WTC11 (cell line): ENCODE measurements around the gene PTGES2. TPM values are rescaled to one million over a fixed set of nuclear protein-coding genes. Genes with fewer than 3 reads are reported as not detected.
A peak's percentile ranks its signal among the peaks of the same experiment; 100 is the strongest.

Experiments used
- ATAC-seq: fragments of 200-7000 bp; cut with Tn5 transposase; 2 replicates; pipeline ENCODE4 v1.10.0; 2021; ENCODE audit warnings: mild to moderate bottlenecking, moderate library complexity
- CTCF ChIA-PET: fragments of 300-600 bp; sonication (Branson Sonifier 250); formaldehyde crosslinking; loops from one replicate; lab custom pipeline; 2021; ENCODE audit warnings: antibody characterized with exemption; lab: Charles Lee
- POLR2A ChIA-PET: fragments of 350-600 bp; sonication (Branson Sonifier 250); formaldehyde crosslinking; loops from one replicate; lab custom pipeline; 2021; ENCODE audit warnings: antibody characterized with exemption; lab: Charles Lee
- DNase-seq: peaks from one replicate; pipeline ENCODE4 v3.0.0; 2021; ENCODE audit warnings: low spot score
- H3K27ac Mint-ChIP-seq: 2 replicates; pipeline ENCODE4 v1.8.0; 2021; ENCODE audit warnings: mixed read lengths
- H3K27me3 Mint-ChIP-seq: 2 replicates; pipeline ENCODE4 v1.8.0; 2021; ENCODE audit warnings: low read depth, mild to moderate bottlenecking, moderate library complexity, mixed read lengths
- H3K36me3 Mint-ChIP-seq: 2 replicates; pipeline ENCODE4 v1.8.0; 2021; ENCODE audit warnings: mixed read lengths
- H3K4me1 Mint-ChIP-seq: 2 replicates; pipeline ENCODE4 v1.8.0; 2022; ENCODE audit warnings: mixed read lengths
- H3K4me3 Mint-ChIP-seq: 2 replicates; pipeline ENCODE4 v1.8.0; 2021; ENCODE audit warnings: mild to moderate bottlenecking, moderate library complexity, mixed read lengths
- H3K9me3 Mint-ChIP-seq: 2 replicates; pipeline ENCODE4 v1.8.0; 2021; ENCODE audit warnings: mixed read lengths
- ATF1 ChIP-seq: sonication (generic); formaldehyde crosslinking; IDR thresholded peaks from 2 replicates; pipeline ENCODE4 v1.8.1; 2023; ENCODE audit warnings: mild to moderate bottlenecking, moderate library complexity, missing genetic modification reagents
- CREB1 ChIP-seq: sonication (generic); formaldehyde crosslinking; IDR thresholded peaks from 2 replicates; pipeline ENCODE4 v1.8.0; 2023; ENCODE audit warnings: mild to moderate bottlenecking, missing genetic modification reagents
- CREM ChIP-seq: sonication (generic); formaldehyde crosslinking; IDR thresholded peaks from 2 replicates; pipeline ENCODE4 v1.8.1; 2022; ENCODE audit warnings: mild to moderate bottlenecking, missing genetic modification reagents, moderate library complexity
- EMX1 ChIP-seq: fragments of 250-450 bp; sonication (Bioruptor Pico); IDR thresholded peaks from 2 replicates; pipeline ENCODE4 v1.8.0; 2021; ENCODE audit warnings: mild to moderate bottlenecking
- ETV6 ChIP-seq: sonication (generic); formaldehyde crosslinking; IDR thresholded peaks from 2 replicates; pipeline ENCODE4 v1.8.1; 2022; ENCODE audit warnings: mild to moderate bottlenecking, missing genetic modification reagents
- FOXJ3 ChIP-seq: sonication (generic); formaldehyde crosslinking; IDR thresholded peaks from 2 replicates; pipeline ENCODE4 v1.9.0; 2021; ENCODE audit warnings: missing genetic modification reagents, mild to moderate bottlenecking, borderline replicate concordance
- JUN ChIP-seq: sonication (generic); formaldehyde crosslinking; IDR thresholded peaks from 2 replicates; pipeline ENCODE4 v1.8.0; 2023; ENCODE audit warnings: mild to moderate bottlenecking, missing genetic modification reagents
- MXD4 ChIP-seq: fragments of 250-450 bp; sonication (Bioruptor Pico); IDR thresholded peaks from 2 replicates; pipeline ENCODE4 v1.8.0; 2021; ENCODE audit warnings: mild to moderate bottlenecking, moderate library complexity, borderline replicate concordance
- SMAD4 ChIP-seq: sonication (generic); formaldehyde crosslinking; IDR thresholded peaks from 2 replicates; pipeline ENCODE4 v1.8.0; 2022; ENCODE audit warnings: mild to moderate bottlenecking, missing genetic modification reagents
- TP53 ChIP-seq: sonication (generic); formaldehyde crosslinking; IDR thresholded peaks from 2 replicates; pipeline ENCODE4 v1.8.1; 2023; ENCODE audit warnings: mild to moderate bottlenecking, missing genetic modification reagents
- ZNF121 ChIP-seq: sonication (generic); formaldehyde crosslinking; IDR thresholded peaks from 2 replicates; pipeline ENCODE4 v1.8.0; 2023; ENCODE audit warnings: missing genetic modification reagents
- ZNF232 ChIP-seq: sonication (generic); formaldehyde crosslinking; IDR thresholded peaks from 2 replicates; pipeline ENCODE4 v1.8.0; 2022; ENCODE audit warnings: mild to moderate bottlenecking, missing genetic modification reagents
- ZNF317 ChIP-seq: sonication (generic); formaldehyde crosslinking; IDR thresholded peaks from 2 replicates; pipeline ENCODE4 v1.8.1; 2023; ENCODE audit warnings: low read depth, mild to moderate bottlenecking, moderate library complexity, missing genetic modification reagents, borderline replicate concordance
- ZNF416 ChIP-seq: fragments of 250-450 bp; sonication (Bioruptor Pico); IDR thresholded peaks from 2 replicates; pipeline ENCODE4 v1.9.0; 2021; ENCODE audit warnings: mild to moderate bottlenecking, inconsistent platforms
- total RNA-seq: library from RNA; stranded (reverse); gene quantifications from 3 replicates; pipeline ENCODE4 v1.2.3, GENCODE V29; 2021
- TF ChIP-seq, protein P1 (sequence below): sonication (generic); formaldehyde crosslinking; IDR thresholded peaks from 2 replicates; pipeline ENCODE4 v1.8.1; 2022; ENCODE audit warnings: mild to moderate bottlenecking, missing genetic modification reagents, moderate library complexity, borderline replicate concordance
- TF ChIP-seq, protein P2 (sequence below): sonication (generic); formaldehyde crosslinking; IDR thresholded peaks from 2 replicates; pipeline ENCODE4 v1.8.0; 2022; ENCODE audit warnings: mild to moderate bottlenecking, missing genetic modification reagents
- TF ChIP-seq, protein P3 (sequence below): sonication (generic); formaldehyde crosslinking; IDR thresholded peaks from 2 replicates; pipeline ENCODE4 v1.8.1; 2023; ENCODE audit warnings: mild to moderate bottlenecking, missing genetic modification reagents, moderate library complexity
- TF ChIP-seq, protein P4 (sequence below): sonication (generic); formaldehyde crosslinking; IDR thresholded peaks from 2 replicates; pipeline ENCODE4 v1.8.1; 2023; ENCODE audit warnings: mild to moderate bottlenecking, missing genetic modification reagents
- TF ChIP-seq, protein P5 (sequence below): sonication (generic); formaldehyde crosslinking; IDR thresholded peaks from 2 replicates; pipeline ENCODE4 v1.8.0; 2022; ENCODE audit warnings: mild to moderate bottlenecking, missing genetic modification reagents
- TF ChIP-seq, protein P6 (sequence below): sonication (generic); formaldehyde crosslinking; IDR thresholded peaks from 2 replicates; pipeline ENCODE4 v1.8.1; 2023; ENCODE audit warnings: mild to moderate bottlenecking, missing genetic modification reagents, moderate library complexity
- TF ChIP-seq, protein P7 (sequence below): fragments of 250-450 bp; sonication (Bioruptor Pico); IDR thresholded peaks from 2 replicates; pipeline ENCODE4 v2.1.2; 2022; ENCODE audit warnings: mild to moderate bottlenecking, moderate library complexity
- TF ChIP-seq, protein P8 (sequence below): fragments of 200-600 bp; IDR thresholded peaks from 2 replicates; pipeline ENCODE4 v1.8.0; 2022; ENCODE audit warnings: antibody characterized with exemption

PTGES2 gene
- total RNA-seq, 1 experiment from 2014 or later = 118 TPM

DNA sequence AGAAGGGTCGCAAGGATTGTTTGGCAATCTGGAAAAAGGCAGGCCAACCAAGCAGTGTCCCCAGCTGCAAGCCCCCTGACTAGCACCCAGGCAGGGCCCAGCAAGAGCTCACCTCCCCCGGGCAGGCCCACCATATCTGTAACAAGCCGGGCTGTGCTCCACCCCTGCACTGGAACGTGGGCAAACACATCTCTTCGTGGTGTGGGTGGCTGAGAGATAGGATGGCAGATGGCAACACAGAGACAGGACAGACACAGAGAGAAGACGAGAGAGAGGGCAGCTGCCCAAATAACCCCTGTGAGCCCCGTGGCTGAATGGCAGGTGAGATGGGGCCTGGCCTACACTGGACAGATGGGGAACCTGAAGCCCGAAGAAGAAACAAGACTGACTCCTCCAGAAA, 42.0 kb upstream of the PTGES2 start (continued):
- no peak for TF ChIP-seq CREB1 (CRISPR knock-in tag)
- no peak for TF ChIP-seq EMX1 (CRISPR knock-in tag)
- TF ChIP-seq, protein P1, sequence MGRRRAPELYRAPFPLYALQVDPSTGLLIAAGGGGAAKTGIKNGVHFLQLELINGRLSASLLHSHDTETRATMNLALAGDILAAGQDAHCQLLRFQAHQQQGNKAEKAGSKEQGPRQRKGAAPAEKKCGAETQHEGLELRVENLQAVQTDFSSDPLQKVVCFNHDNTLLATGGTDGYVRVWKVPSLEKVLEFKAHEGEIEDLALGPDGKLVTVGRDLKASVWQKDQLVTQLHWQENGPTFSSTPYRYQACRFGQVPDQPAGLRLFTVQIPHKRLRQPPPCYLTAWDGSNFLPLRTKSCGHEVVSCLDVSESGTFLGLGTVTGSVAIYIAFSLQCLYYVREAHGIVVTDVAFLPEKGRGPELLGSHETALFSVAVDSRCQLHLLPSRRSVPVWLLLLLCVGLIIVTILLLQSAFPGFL = no peak
- TF ChIP-seq, protein P2, sequence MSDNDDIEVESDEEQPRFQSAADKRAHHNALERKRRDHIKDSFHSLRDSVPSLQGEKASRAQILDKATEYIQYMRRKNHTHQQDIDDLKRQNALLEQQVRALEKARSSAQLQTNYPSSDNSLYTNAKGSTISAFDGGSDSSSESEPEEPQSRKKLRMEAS (CRISPR knock-in tag) = no peak

DNA sequence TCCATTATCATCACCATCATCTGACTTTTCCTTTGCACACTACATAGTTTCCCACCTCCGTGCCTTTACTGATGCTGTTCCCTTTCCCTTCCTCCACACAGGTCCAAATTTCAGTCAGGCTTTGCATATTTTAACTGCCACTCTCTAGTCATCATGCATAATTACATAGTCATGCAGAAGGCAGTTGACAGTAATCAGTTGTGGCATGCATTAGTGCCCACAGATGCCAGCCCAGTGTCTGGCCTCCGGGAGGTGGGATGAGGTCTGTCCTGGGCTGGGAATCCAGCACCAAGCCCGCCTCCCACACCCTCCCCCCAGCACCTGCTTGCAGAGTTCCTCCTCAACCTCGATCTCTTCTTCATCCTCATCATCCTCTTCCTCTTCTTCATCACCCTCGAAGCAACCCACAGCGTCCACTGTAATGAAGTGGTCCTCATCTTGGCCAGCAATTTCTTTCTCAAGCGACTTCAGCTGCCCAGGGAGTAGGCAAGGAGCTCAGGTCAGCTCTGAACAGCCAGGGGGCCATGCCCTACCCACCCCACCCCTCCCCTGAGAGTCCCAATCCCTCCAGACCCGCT, 41.3 kb upstream of the PTGES2 start:
- Mint-ChIP-seq H3K4me3 (no peak overlapping the region), H3K27ac (peak overlapping the region; percentile 16; the same call in 1 of the 2 replicates), H3K27me3 (no peaks in the 10 kb centered on the region), H3K36me3 (peaks cover 30% of the 10 kb centered on the region), H3K9me3 (no peaks in the 10 kb centered on the region), H3K4me1 (no peaks in the 10 kb centered on the region)
- ATAC-seq (no peak), DNase-seq (no peak)
- CTCF ChIA-PET = interaction anchor here (0.6 to 1.2 kb wide), 3 partner anchors 44 to 64 kb away, joined by 3 read pairs; no protein-coding TSS in a partner anchor
- TF ChIP-seq, protein P3, sequence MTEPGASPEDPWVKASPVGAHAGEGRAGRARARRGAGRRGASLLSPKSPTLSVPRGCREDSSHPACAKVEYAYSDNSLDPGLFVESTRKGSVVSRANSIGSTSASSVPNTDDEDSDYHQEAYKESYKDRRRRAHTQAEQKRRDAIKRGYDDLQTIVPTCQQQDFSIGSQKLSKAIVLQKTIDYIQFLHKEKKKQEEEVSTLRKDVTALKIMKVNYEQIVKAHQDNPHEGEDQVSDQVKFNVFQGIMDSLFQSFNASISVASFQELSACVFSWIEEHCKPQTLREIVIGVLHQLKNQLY (CRISPR knock-in tag) = no peak
- TF ChIP-seq ZNF121 (CRISPR knock-in tag) (no peak), TP53 (CRISPR knock-in tag) (no peak), ZNF317 (CRISPR knock-in tag) (no peak), ATF1 (no peak), SMAD4 (CRISPR knock-in tag) (no peak), ZNF416 (no peak), FOXJ3 (CRISPR knock-in tag) (no peak), ZNF232 (CRISPR knock-in tag) (no peak), JUN (CRISPR knock-in tag) (no peak), ETV6 (CRISPR knock-in tag) (no peak), CREM (CRISPR knock-in tag) (no peak), MXD4 (CRISPR knock-in tag) (no peak)
- TF ChIP-seq, protein P4, sequence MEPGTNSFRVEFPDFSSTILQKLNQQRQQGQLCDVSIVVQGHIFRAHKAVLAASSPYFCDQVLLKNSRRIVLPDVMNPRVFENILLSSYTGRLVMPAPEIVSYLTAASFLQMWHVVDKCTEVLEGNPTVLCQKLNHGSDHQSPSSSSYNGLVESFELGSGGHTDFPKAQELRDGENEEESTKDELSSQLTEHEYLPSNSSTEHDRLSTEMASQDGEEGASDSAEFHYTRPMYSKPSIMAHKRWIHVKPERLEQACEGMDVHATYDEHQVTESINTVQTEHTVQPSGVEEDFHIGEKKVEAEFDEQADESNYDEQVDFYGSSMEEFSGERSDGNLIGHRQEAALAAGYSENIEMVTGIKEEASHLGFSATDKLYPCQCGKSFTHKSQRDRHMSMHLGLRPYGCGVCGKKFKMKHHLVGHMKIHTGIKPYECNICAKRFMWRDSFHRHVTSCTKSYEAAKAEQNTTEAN = no peak
- TF ChIP-seq, protein P5, sequence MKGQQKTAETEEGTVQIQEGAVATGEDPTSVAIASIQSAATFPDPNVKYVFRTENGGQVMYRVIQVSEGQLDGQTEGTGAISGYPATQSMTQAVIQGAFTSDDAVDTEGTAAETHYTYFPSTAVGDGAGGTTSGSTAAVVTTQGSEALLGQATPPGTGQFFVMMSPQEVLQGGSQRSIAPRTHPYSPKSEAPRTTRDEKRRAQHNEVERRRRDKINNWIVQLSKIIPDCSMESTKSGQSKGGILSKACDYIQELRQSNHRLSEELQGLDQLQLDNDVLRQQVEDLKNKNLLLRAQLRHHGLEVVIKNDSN (CRISPR knock-in tag) = no peak
- TF ChIP-seq, protein P6, sequence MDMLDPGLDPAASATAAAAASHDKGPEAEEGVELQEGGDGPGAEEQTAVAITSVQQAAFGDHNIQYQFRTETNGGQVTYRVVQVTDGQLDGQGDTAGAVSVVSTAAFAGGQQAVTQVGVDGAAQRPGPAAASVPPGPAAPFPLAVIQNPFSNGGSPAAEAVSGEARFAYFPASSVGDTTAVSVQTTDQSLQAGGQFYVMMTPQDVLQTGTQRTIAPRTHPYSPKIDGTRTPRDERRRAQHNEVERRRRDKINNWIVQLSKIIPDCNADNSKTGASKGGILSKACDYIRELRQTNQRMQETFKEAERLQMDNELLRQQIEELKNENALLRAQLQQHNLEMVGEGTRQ (CRISPR knock-in tag) = no peak
- TF ChIP-seq, protein P7, sequence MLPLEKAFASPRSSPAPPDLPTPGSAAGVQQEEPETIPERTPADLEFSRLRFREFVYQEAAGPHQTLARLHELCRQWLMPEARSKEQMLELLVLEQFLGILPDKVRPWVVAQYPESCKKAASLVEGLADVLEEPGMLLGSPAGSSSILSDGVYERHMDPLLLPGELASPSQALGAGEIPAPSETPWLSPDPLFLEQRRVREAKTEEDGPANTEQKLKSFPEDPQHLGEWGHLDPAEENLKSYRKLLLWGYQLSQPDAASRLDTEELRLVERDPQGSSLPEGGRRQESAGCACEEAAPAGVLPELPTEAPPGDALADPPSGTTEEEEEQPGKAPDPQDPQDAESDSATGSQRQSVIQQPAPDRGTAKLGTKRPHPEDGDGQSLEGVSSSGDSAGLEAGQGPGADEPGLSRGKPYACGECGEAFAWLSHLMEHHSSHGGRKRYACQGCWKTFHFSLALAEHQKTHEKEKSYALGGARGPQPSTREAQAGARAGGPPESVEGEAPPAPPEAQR (CRISPR knock-in tag) = no peak
- TF ChIP-seq, protein P8, sequence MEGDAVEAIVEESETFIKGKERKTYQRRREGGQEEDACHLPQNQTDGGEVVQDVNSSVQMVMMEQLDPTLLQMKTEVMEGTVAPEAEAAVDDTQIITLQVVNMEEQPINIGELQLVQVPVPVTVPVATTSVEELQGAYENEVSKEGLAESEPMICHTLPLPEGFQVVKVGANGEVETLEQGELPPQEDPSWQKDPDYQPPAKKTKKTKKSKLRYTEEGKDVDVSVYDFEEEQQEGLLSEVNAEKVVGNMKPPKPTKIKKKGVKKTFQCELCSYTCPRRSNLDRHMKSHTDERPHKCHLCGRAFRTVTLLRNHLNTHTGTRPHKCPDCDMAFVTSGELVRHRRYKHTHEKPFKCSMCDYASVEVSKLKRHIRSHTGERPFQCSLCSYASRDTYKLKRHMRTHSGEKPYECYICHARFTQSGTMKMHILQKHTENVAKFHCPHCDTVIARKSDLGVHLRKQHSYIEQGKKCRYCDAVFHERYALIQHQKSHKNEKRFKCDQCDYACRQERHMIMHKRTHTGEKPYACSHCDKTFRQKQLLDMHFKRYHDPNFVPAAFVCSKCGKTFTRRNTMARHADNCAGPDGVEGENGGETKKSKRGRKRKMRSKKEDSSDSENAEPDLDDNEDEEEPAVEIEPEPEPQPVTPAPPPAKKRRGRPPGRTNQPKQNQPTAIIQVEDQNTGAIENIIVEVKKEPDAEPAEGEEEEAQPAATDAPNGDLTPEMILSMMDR = no peak
- POLR2A ChIA-PET = no interaction called here
